SK-N-SH (cell line): ENCODE results near the gene SLC1A3. TPM values are rescaled to one million over a fixed set of nuclear protein-coding genes. Genes with fewer than 3 reads are reported as not detected.

Experiments used
- CTCF ChIA-PET: fragments of 300-600, 350-600 bp; formaldehyde crosslinking; extraction: SDS; loops from one replicate; lab custom pipeline; 2021; lab: Yijun Ruan, JAX
- POLR2A ChIA-PET: fragments of 350-600 bp; sonication (Branson Sonifier 250); formaldehyde crosslinking; extraction: SDS; loops from one replicate; lab custom pipeline; 2020; ENCODE audit warnings: antibody characterized with exemption, inconsistent platforms; lab: Yijun Ruan, JAX
- DNase-seq: peaks from one replicate; pipeline ENCODE4 v3.0.0; 2012
- H2AFZ ChIP-seq: fragments of 200-600 bp; sonication (generic); 2 replicates; pipeline ENCODE4 v1.8.1; 2016; ENCODE audit warnings: antibody characterized with exemption, mild to moderate bottlenecking, low read depth
- H3F3A ChIP-seq: fragments of 200-600 bp; sonication (generic); replicated peaks from 2 replicates; pipeline ENCODE3; 2016; ENCODE audit warnings: antibody characterized with exemption, mild to moderate bottlenecking; ENCODE audit not compliant: insufficient read depth
- H3K27ac ChIP-seq, 2 experiments: fragments of 200-500 bp in 1 of 2; fragments of 200-600 bp in 1 of 2; sonication (Bioruptor generic) in 1 of 2; sonication (generic), shearing (Covaris generic) in 1 of 2; 2 replicates each; pipeline versions ENCODE4 v1.5.1 to v1.6.1; 2014 to 2016; ENCODE audit warnings: low read depth in 2 of 2, inconsistent platforms in 1 of 2, low read length in 1 of 2, mild to moderate bottlenecking in 1 of 2, mixed read lengths in 1 of 2
- H3K27me3 ChIP-seq: fragments of 200-600 bp; sonication (generic), shearing (Covaris generic); 2 replicates; pipeline ENCODE4 v1.6.1; 2016; ENCODE audit warnings: mixed run types; ENCODE audit not compliant: insufficient read depth
- H3K36me3 ChIP-seq, 2 experiments: fragments of 200-500 bp in 1 of 2; fragments of 200-600 bp in 1 of 2; sonication (Bioruptor generic) in 1 of 2; sonication (generic) in 1 of 2; replicated peaks in 1 of 2; 2 replicates each; pipeline versions ENCODE3 to v1.5.1; 2014 to 2016; ENCODE audit warnings: low read length in 1 of 2, mild to moderate bottlenecking in 1 of 2; ENCODE audit not compliant: insufficient read depth in 2 of 2, control insufficient read depth in 1 of 2
- H3K4me1 ChIP-seq, 2 experiments: fragments of 200-500 bp in 1 of 2; fragments of 200-600 bp in 1 of 2; sonication (Bioruptor generic) in 1 of 2; sonication (generic), shearing (Covaris generic) in 1 of 2; 2 replicates each; pipeline versions ENCODE4 v1.5.1 to v1.6.1; 2014 to 2016; ENCODE audit warnings: low read depth in 1 of 2, low read length in 1 of 2, mixed run types in 1 of 2; ENCODE audit not compliant: insufficient read depth in 2 of 2, control insufficient read depth in 1 of 2
- H3K4me2 ChIP-seq: fragments of 200-600 bp; sonication (generic), shearing (Covaris generic); 2 replicates; pipeline ENCODE4 v1.6.1; 2017; ENCODE audit warnings: mixed run types
- H3K4me3 ChIP-seq, 2 experiments: fragments of 200-500 bp in 1 of 2; fragments of 200-600 bp in 1 of 2; sonication (Bioruptor generic) in 1 of 2; sonication (generic), shearing (Covaris generic) in 1 of 2; 2 replicates each; pipeline versions ENCODE4 v1.5.1 to v1.8.1; 2014 to 2016; ENCODE audit warnings: low read depth in 2 of 2, inconsistent platforms in 1 of 2, low read length in 1 of 2, mild to moderate bottlenecking in 1 of 2, mixed read lengths in 1 of 2, moderate library complexity in 1 of 2
- H3K79me2 ChIP-seq: fragments of 200-600 bp; sonication (generic); 2 replicates; pipeline ENCODE4 v1.8.1; 2017; ENCODE audit warnings: mild to moderate bottlenecking; ENCODE audit not compliant: insufficient read depth
- H3K9ac ChIP-seq: fragments of 200-600 bp; sonication (generic); 2 replicates; pipeline ENCODE4 v1.6.1; 2017; ENCODE audit warnings: mixed run types
- H3K9me2 ChIP-seq: fragments of 200-600 bp; sonication (generic); 2 replicates; pipeline ENCODE4 v1.6.1; 2017; ENCODE audit warnings: mixed run types
- H3K9me3 ChIP-seq: fragments of 200-600 bp; sonication (generic); 2 replicates; pipeline ENCODE4 v1.6.1; 2017; ENCODE audit warnings: mixed run types, mild to moderate bottlenecking, moderate library complexity
- H4K20me1 ChIP-seq: fragments of 200-600 bp; sonication (generic); 2 replicates; pipeline ENCODE4 v1.6.1; 2017; ENCODE audit warnings: mild to moderate bottlenecking, mixed run types; ENCODE audit not compliant: insufficient read depth
- CHD2 ChIP-seq: fragments of 150-350 bp; IDR thresholded peaks from 2 replicates; pipeline ENCODE4 v1.6.1; 2018; ENCODE audit warnings: low read length; ENCODE audit not compliant: partially characterized antibody
- ELF1 ChIP-seq: IDR thresholded peaks from 2 replicates; pipeline ENCODE4 v1.4.0; 2012
- EZH2phosphoT487 ChIP-seq: fragments of 200-600 bp; sonication (generic); IDR thresholded peaks from 2 replicates; pipeline ENCODE4 v1.6.1; 2017; ENCODE audit warnings: low read depth, mixed run types, mild to moderate bottlenecking, antibody characterized with exemption, moderate library complexity, borderline replicate concordance
- FOSL2 ChIP-seq: IDR thresholded peaks from 2 replicates; pipeline ENCODE4 v1.4.0; 2012; ENCODE audit warnings: low read depth, mild to moderate bottlenecking, moderate library complexity, borderline replicate concordance
- FOXM1 ChIP-seq: IDR thresholded peaks from 2 replicates; pipeline ENCODE4 v1.4.0; 2012; ENCODE audit warnings: low read depth, mild to moderate bottlenecking
- GABPA ChIP-seq: IDR thresholded peaks from 2 replicates; pipeline ENCODE4 v1.4.0; 2012; ENCODE audit warnings: low read depth, mild to moderate bottlenecking
- GATA2 ChIP-seq: sonication (generic); formaldehyde crosslinking; IDR thresholded peaks from 2 replicates; pipeline ENCODE4 v1.5.0; 2020; ENCODE audit warnings: mild to moderate bottlenecking, missing genetic modification reagents
- JUND ChIP-seq: IDR thresholded peaks from 2 replicates; pipeline ENCODE4 v1.4.0; 2012
- NFIC ChIP-seq: IDR thresholded peaks from 2 replicates; pipeline ENCODE4 v1.4.0; 2012; ENCODE audit warnings: borderline replicate concordance
- NRF1 ChIP-seq: IDR thresholded peaks from 2 replicates; pipeline ENCODE4 v1.6.1; 2012; ENCODE audit warnings: low read depth, mild to moderate bottlenecking, low read length
- POLR2AphosphoS5 ChIP-seq: IDR thresholded peaks from 2 replicates; pipeline ENCODE4 v1.6.1; 2012; ENCODE audit warnings: low read depth, low read length
- RAD21 ChIP-seq: IDR thresholded peaks from 2 replicates; pipeline ENCODE4 v1.6.1; 2012; ENCODE audit warnings: mild to moderate bottlenecking, low read length
- RCOR1 ChIP-seq: fragments of 150-350 bp; IDR thresholded peaks from 2 replicates; pipeline ENCODE4 v1.6.1; 2017; ENCODE audit warnings: antibody characterized with exemption, low read length
- SIN3A ChIP-seq: IDR thresholded peaks from 2 replicates; pipeline ENCODE4 v1.6.1; 2012; ENCODE audit warnings: low read depth, mild to moderate bottlenecking, low read length, moderate library complexity, borderline replicate concordance
- TAF1 ChIP-seq: IDR thresholded peaks from 2 replicates; pipeline ENCODE4 v1.6.1; 2012; ENCODE audit warnings: low read depth, mild to moderate bottlenecking, low read length, moderate library complexity, borderline replicate concordance
- TCF12 ChIP-seq: IDR thresholded peaks from 2 replicates; pipeline ENCODE4 v1.4.0; 2012
- TEAD4 ChIP-seq: IDR thresholded peaks from 2 replicates; pipeline ENCODE4 v1.4.0; 2012; ENCODE audit warnings: mild to moderate bottlenecking, borderline replicate concordance; ENCODE audit not compliant: insufficient read depth
- WGBS: methylation state at CpG from one replicate; pipeline ENCODE4 v1.1.6; 2017; ENCODE audit warnings: low lambda C conversion rate; 5-methylcytosine and 5-hydroxymethylcytosine counted together
- polyA plus RNA-seq, 3 experiments: library from polyadenylated mRNA; depleted of rRNA; stranded (reverse); fragments of >200 nt; gene quantifications; 2 replicates each; pipeline ENCODE4 v1.2.3, GENCODE V29; 2012
- TF ChIP-seq, protein P1 (sequence below): IDR thresholded peaks from 2 replicates; pipeline ENCODE4 v1.4.0; 2012; ENCODE audit warnings: low read depth
- TF ChIP-seq, protein P2 (sequence below): IDR thresholded peaks from 2 replicates; pipeline ENCODE4 v1.6.1; 2012; ENCODE audit warnings: mild to moderate bottlenecking, low read depth, low read length, moderate library complexity
- TF ChIP-seq, protein P3 (sequence below): fragments of 150-350 bp; IDR thresholded peaks from 2 replicates; pipeline ENCODE4 v1.6.1; 2016; ENCODE audit warnings: mild to moderate bottlenecking, low read depth, low read length
- TF ChIP-seq, protein P4 (sequence below): IDR thresholded peaks from 2 replicates; pipeline ENCODE4 v1.4.0; 2012; ENCODE audit warnings: low read depth, borderline replicate concordance
- TF ChIP-seq, protein P5 (sequence below): IDR thresholded peaks from 2 replicates; pipeline ENCODE4; 2012

Gene SLC1A3
- polyA plus RNA-seq, 1 of the 3 experiments (the other 2 are of a cell fraction), result not detected

DNA sequence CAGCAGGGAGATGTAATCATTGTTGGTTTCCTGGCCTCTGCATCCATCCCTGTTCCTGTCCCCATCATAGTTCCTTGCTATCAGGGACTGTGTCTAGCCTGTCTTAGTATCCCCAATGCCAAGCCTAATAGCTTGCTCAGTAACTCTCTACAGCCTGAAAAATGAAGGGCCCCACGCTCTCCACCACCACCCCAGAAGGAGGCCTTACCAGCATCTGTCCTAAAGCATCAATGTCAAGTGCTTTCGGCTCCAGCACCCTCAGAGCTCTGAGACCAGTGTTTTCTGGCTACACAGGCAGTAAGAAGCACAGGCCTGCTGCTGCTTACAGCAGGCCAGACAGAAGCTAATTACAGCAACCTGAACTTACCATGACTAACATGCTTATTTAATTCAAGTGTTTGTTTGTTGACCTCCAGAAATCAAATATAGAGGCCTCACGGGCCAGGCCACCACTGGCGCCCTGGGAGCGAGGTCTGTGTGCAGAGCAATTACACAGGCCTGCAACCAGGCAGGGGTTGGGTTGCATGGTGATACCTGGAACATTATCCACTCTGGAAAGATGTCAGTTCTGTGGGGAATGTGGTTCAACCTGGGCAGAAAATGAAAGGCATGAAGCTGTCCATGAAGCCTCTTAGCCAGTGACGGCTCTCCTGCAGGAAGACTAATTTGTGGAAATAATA, 124.3 kb downstream of the SLC1A3 start (continued):
- TF ChIP-seq FOXM1 (no peak), EZH2phosphoT487 (no peak), TAF1 (no peak)
- TF ChIP-seq, all 33 proteins: peak for 0

DNA sequence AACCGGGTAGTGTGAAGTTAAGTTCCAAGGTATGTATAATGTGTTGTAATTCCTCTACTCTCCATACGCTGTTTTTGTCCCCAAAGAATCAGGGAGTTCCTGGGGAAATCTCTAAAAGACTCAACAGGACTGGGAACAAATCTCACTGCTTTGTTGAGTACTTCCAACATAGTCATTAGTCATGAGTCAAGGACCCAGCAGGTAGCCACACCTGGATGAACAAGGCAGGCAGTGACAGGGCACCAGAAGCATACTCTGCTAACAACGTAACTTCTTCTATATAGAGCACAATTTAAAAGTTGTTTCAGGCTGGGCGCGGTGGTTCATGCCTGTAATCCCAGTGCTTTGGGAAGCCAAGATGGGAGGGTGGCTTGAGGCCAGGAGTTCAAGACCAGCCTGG, 126.8 kb downstream of the SLC1A3 start:
- Histone ChIP-seq H3F3A (no peaks in the 10 kb centered on the region), H3K27me3 (peaks cover 38% of the 10 kb centered on the region; the same call in 1 of the 2 replicates), H3K4me1 (no peaks in the 10 kb centered on the region; a peak in 1 of 4 replicates), H3K4me3 (no peak overlapping the region), H3K27ac (no peak overlapping the region), H3K9me3 (no peaks in the 10 kb centered on the region), H3K9ac (no peak overlapping the region), H3K4me2 (no peak overlapping the region), H3K9me2 (no peaks in the 10 kb centered on the region), H3K36me3 (no peaks in the 10 kb centered on the region), H4K20me1 (no peaks in the 10 kb centered on the region), H3K79me2 (no peaks in the 10 kb centered on the region), H2AFZ (no peak overlapping the region)
- POLR2A ChIA-PET, result no interaction called here
- CTCF ChIA-PET, result interaction anchor here (1.6 kb wide), 1 partner anchor 137 kb away, joined by 3 read pairs; no protein-coding TSS in a partner anchor
- 33% methylated on average over 5 of the region's 5 CpGs for WGBS
- no peak for DNase-seq
- TF ChIP-seq GABPA, result no peak
- no peak for TF ChIP-seq RAD21
- TF ChIP-seq, protein P1, sequence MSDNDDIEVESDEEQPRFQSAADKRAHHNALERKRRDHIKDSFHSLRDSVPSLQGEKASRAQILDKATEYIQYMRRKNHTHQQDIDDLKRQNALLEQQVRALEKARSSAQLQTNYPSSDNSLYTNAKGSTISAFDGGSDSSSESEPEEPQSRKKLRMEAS, result no peak
- no peak for TF ChIP-seq NRF1
- TF ChIP-seq JUND, result no peak
- TF ChIP-seq GATA2 (CRISPR knock-in tag), result no peak
- TF ChIP-seq POLR2AphosphoS5, result no peak
- TF ChIP-seq CHD2, result no peak
- no peak for TF ChIP-seq SIN3A
- no peak for TF ChIP-seq FOSL2
- TF ChIP-seq NFIC, result no peak
- TF ChIP-seq, protein P2, sequence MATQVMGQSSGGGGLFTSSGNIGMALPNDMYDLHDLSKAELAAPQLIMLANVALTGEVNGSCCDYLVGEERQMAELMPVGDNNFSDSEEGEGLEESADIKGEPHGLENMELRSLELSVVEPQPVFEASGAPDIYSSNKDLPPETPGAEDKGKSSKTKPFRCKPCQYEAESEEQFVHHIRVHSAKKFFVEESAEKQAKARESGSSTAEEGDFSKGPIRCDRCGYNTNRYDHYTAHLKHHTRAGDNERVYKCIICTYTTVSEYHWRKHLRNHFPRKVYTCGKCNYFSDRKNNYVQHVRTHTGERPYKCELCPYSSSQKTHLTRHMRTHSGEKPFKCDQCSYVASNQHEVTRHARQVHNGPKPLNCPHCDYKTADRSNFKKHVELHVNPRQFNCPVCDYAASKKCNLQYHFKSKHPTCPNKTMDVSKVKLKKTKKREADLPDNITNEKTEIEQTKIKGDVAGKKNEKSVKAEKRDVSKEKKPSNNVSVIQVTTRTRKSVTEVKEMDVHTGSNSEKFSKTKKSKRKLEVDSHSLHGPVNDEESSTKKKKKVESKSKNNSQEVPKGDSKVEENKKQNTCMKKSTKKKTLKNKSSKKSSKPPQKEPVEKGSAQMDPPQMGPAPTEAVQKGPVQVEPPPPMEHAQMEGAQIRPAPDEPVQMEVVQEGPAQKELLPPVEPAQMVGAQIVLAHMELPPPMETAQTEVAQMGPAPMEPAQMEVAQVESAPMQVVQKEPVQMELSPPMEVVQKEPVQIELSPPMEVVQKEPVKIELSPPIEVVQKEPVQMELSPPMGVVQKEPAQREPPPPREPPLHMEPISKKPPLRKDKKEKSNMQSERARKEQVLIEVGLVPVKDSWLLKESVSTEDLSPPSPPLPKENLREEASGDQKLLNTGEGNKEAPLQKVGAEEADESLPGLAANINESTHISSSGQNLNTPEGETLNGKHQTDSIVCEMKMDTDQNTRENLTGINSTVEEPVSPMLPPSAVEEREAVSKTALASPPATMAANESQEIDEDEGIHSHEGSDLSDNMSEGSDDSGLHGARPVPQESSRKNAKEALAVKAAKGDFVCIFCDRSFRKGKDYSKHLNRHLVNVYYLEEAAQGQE, result no peak
- TF ChIP-seq TCF12, result no peak
- TF ChIP-seq EZH2phosphoT487, result no peak
- TF ChIP-seq, protein P3, sequence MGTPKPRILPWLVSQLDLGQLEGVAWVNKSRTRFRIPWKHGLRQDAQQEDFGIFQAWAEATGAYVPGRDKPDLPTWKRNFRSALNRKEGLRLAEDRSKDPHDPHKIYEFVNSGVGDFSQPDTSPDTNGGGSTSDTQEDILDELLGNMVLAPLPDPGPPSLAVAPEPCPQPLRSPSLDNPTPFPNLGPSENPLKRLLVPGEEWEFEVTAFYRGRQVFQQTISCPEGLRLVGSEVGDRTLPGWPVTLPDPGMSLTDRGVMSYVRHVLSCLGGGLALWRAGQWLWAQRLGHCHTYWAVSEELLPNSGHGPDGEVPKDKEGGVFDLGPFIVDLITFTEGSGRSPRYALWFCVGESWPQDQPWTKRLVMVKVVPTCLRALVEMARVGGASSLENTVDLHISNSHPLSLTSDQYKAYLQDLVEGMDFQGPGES, result no peak
- TF ChIP-seq, protein P4, sequence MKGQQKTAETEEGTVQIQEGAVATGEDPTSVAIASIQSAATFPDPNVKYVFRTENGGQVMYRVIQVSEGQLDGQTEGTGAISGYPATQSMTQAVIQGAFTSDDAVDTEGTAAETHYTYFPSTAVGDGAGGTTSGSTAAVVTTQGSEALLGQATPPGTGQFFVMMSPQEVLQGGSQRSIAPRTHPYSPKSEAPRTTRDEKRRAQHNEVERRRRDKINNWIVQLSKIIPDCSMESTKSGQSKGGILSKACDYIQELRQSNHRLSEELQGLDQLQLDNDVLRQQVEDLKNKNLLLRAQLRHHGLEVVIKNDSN, result no peak
- no peak for TF ChIP-seq RCOR1
- no peak for TF ChIP-seq TEAD4
- TF ChIP-seq ELF1, result no peak
- TF ChIP-seq, protein P5, sequence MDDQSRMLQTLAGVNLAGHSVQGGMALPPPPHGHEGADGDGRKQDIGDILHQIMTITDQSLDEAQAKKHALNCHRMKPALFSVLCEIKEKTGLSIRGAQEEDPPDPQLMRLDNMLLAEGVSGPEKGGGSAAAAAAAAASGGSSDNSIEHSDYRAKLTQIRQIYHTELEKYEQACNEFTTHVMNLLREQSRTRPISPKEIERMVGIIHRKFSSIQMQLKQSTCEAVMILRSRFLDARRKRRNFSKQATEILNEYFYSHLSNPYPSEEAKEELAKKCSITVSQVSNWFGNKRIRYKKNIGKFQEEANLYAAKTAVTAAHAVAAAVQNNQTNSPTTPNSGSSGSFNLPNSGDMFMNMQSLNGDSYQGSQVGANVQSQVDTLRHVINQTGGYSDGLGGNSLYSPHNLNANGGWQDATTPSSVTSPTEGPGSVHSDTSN, result no peak
